Measurements from ENCODE around the gene NFKBIE.
A peak's percentile ranks its signal among the peaks of the same experiment; 100 is the strongest.

Gene NFKBIE

DNA sequence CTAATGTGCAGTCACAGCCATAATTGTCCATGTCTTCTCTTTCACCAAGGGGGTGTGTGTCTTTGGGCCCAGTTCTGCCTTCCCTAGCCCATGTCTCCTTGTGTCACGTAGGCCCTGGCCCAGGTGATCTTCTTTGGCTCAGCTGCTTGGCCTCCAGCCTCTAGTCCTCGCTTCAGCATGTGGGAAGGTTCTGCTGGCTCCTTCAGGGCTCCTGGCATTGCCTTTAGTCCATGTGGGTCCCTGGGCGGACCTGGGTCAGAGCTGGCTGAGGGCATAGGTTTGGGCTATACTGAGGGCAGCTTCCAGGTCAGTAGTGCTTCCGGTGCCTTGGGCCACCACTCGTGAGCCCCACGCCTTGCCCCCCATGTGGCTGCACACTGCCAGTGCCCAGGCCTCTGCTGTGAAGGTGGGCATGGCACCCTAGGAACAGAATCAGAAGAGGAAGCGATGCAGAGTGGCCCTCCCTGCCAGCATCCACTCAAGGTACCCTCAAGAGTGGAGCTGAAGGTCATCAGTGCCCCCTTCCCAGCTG lies 35.0 kb upstream of the NFKBIE start:
- H3K27ac ChIP-seq = no peak overlapping the region
- H3K4me3 ChIP-seq = no peak overlapping the region
- peaks cover 44% of the 10 kb centered on the region; the same call in 1 of the 2 replicates for H3K36me3 ChIP-seq (ENCODE audit: insufficient read depth, low read length)
- TF ChIP-seq FOXP2 (optimal IDR thresholded peaks at IDR 0.05; ENCODE audit: control extremely low read depth, extremely low read length, insufficient read depth) (no peak), POLR2AphosphoS5 (IDR thresholded peaks at IDR 0.05; ENCODE audit: borderline replicate concordance, low read depth, low read length) (no peak)
- DNase-seq (ENCODE audit: low read depth, low spot score) = no peak
- no peaks in the 10 kb centered on the region for H3K9me3 ChIP-seq (ENCODE audit: low read depth, low read length)
- H3K9ac ChIP-seq (ENCODE audit: insufficient read length) = no peak overlapping the region

DNA sequence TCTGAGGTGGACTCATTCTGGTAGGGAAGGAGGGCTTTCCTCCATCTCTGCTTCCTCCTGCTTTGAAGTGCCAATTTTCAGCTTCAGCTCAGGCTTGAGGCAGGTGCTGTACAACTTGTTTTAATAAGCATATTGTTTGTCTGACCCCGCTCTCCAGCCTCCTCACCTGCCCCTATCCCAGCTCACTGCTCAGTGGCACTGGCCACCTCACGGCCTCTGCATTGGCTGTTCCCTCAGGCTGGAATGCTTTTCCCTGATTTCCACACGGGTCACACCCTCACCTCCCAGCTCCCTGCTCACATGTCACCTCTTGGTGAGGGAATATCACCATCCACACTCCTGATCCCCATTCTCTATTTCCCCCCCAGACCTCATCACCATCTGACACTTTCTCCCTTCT lies 33.5 kb upstream of the NFKBIE start:
- no peak overlapping the region for H3K27ac ChIP-seq
- H3K36me3 ChIP-seq (ENCODE audit: insufficient read depth, low read length) = peaks cover 32% of the 10 kb centered on the region; the same call in 1 of the 2 replicates
- no peak overlapping the region for H3K4me3 ChIP-seq
- no peaks in the 10 kb centered on the region for H3K9me3 ChIP-seq (ENCODE audit: low read depth, low read length)
- TF ChIP-seq FOXP2 (optimal IDR thresholded peaks at IDR 0.05; ENCODE audit: control extremely low read depth, extremely low read length, insufficient read depth) (no peak), EZH2 (IDR thresholded peaks at IDR 0.05) (no peak), POLR2AphosphoS5 (IDR thresholded peaks at IDR 0.05; ENCODE audit: borderline replicate concordance, low read depth, low read length) (no peak)
- DNase-seq (ENCODE audit: low read depth, low spot score) = no peak
- H3K9ac ChIP-seq (ENCODE audit: insufficient read length) = no peak overlapping the region

- no peak overlapping the region for H3K9ac ChIP-seq (ENCODE audit: insufficient read length)
- peak overlapping the region; percentile 74 for H3K4me3 ChIP-seq
Measured at GRCh38 chr6:44298055-44298803, 32.9 kb upstream of the NFKBIE start.

GRCh38 chr6:44297063-44298038 lies 32.0 kb upstream of the NFKBIE start:
- peak; percentile 30 for TF ChIP-seq EZH2 (IDR thresholded peaks at IDR 0.05)
- no peak for TF ChIP-seq FOXP2 (optimal IDR thresholded peaks at IDR 0.05; ENCODE audit: control extremely low read depth, extremely low read length, insufficient read depth)

More at GRCh38 chr6:44298055-44298803, 32.9 kb upstream of the NFKBIE start:
- Histone ChIP-seq H3K9me3 (ENCODE audit: low read depth, low read length) (no peaks in the 10 kb centered on the region), H3K27ac (no peak overlapping the region), H3K36me3 (ENCODE audit: insufficient read depth, low read length) (peaks cover 26% of the 10 kb centered on the region; the same call in 1 of the 2 replicates)
- no peak for DNase-seq (ENCODE audit: low read depth, low spot score)
- 0 out of 2 replicates have a peak, but pooled peaks have one; percentile 34 for TF ChIP-seq POLR2AphosphoS5 (IDR thresholded peaks at IDR 0.05; ENCODE audit: borderline replicate concordance, low read depth, low read length)
- no peak for TF ChIP-seq FOXP2 (optimal IDR thresholded peaks at IDR 0.05; ENCODE audit: control extremely low read depth, extremely low read length, insufficient read depth)

DNA sequence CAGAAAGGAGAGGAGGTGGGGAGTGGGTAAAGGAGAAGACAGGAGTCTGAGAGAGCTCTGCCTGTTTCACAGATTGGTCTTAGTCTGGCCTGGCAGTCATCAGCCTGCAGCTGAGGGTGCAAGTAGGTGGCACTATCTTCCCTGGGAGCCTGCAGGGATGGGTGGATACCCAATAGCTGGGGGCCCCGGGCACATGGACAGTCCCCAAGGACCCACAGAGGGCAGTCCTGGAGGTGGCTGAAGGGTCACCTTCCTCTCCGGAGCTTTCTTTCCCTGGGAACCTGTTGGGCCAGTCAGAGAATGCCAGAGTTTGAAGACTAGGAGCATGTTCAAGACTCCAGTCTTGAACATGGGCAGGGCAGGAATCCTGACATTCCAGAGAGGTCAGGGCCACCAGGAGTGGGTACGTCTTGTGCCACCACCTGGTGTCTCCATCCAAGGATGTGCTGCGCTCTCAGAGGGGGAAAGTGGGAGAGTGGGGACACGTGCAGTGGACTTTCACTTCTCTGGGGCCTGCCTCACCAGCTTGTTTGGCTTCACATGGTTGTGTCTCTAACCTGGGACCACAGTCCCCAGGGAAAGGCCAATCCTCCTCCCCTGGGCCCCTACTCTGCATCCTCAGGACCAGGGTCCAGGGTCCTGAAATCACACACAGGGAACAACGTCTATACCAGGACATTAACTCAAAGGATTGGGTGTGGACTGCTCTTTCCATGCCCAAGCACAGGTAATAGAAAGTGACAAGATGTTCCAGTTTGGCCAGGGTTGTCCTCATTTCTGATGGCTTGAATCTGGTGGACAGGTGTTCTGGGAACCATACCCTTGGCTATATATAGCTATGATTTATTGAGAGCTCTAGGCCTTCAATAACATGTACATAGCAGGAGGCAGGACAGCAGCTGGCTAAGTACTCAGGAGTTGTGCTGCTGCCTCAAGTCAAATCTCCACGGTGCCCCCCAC lies 29.8 kb upstream of the NFKBIE start:
- Histone ChIP-seq H3K36me3 (ENCODE audit: insufficient read depth, low read length) (peaks cover under 1% of the 10 kb centered on the region; the same call in 1 of the 2 replicates), H3K27ac (no peak overlapping the region), H3K4me3 (no peak overlapping the region), H3K9me3 (ENCODE audit: low read depth, low read length) (no peaks in the 10 kb centered on the region), H3K9ac (ENCODE audit: insufficient read length) (no peak overlapping the region)
- DNase-seq (ENCODE audit: low read depth, low spot score) = no peak
- TF ChIP-seq EZH2 (IDR thresholded peaks at IDR 0.05) (no peak), POLR2AphosphoS5 (IDR thresholded peaks at IDR 0.05; ENCODE audit: borderline replicate concordance, low read depth, low read length) (no peak)

More at GRCh38 chr6:44297063-44298038, 32.0 kb upstream of the NFKBIE start:
- peaks cover 17% of the 10 kb centered on the region; the same call in 1 of the 2 replicates for H3K36me3 ChIP-seq (ENCODE audit: insufficient read depth, low read length)
- peak overlapping the region; percentile 74 for H3K4me3 ChIP-seq
- H3K9me3 ChIP-seq (ENCODE audit: low read depth, low read length) = no peaks in the 10 kb centered on the region
- no peak overlapping the region for H3K27ac ChIP-seq
- no peak for DNase-seq (ENCODE audit: low read depth, low spot score)
- H3K9ac ChIP-seq (ENCODE audit: insufficient read length) = no peak overlapping the region

- H3K9me3 ChIP-seq (ENCODE audit: low read depth, low read length) = no peaks in the 10 kb centered on the region
- no peaks in the 10 kb centered on the region for H3K36me3 ChIP-seq (ENCODE audit: insufficient read depth, low read length)
- no peak overlapping the region for H3K9ac ChIP-seq (ENCODE audit: insufficient read length)
- no peak overlapping the region for H3K27ac ChIP-seq
- no peak for DNase-seq (ENCODE audit: low read depth, low spot score)
- H3K4me3 ChIP-seq = no peak overlapping the region
- TF ChIP-seq EZH2 (IDR thresholded peaks at IDR 0.05) (no peak), FOXP2 (optimal IDR thresholded peaks at IDR 0.05; ENCODE audit: control extremely low read depth, extremely low read length, insufficient read depth) (no peak), POLR2AphosphoS5 (IDR thresholded peaks at IDR 0.05; ENCODE audit: borderline replicate concordance, low read depth, low read length) (no peak)
Measured at GRCh38 chr6:44292661-44293365, 27.5 kb upstream of the NFKBIE start.

DNA sequence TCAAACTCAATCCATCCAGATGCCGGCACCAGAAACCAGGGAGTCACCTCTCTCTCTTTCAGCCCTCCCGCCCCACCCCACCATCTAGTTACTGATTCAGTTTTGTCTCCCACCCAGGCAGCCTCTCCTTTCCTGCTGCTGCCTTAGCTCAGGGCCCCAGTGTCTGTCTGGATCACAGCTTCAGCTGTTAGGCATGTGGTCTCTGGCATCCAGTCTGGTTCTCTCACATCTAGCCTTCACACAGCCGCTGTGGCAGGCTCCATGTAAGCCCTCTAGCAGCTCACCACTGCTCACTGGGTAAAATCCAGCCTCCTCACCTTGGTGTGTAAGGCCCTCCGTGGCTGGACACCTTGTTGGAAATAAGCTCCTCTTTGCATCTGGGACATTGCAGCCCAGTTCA lies 26.5 kb upstream of the NFKBIE start:
- H3K27ac ChIP-seq = no peak overlapping the region
- DNase-seq (ENCODE audit: low read depth, low spot score) = no peak
- H3K4me3 ChIP-seq = no peak overlapping the region
- no peak for TF ChIP-seq POLR2AphosphoS5 (IDR thresholded peaks at IDR 0.05; ENCODE audit: borderline replicate concordance, low read depth, low read length)
- no peak for TF ChIP-seq EZH2 (IDR thresholded peaks at IDR 0.05)
- TF ChIP-seq FOXP2 (optimal IDR thresholded peaks at IDR 0.05; ENCODE audit: control extremely low read depth, extremely low read length, insufficient read depth) = no peak
- H3K9ac ChIP-seq (ENCODE audit: insufficient read length) = no peak overlapping the region
- H3K36me3 ChIP-seq (ENCODE audit: insufficient read depth, low read length) = no peaks in the 10 kb centered on the region
- no peaks in the 10 kb centered on the region for H3K9me3 ChIP-seq (ENCODE audit: low read depth, low read length)

Data from SK-N-MC (cell line).